HG03045 (cell line): ENCODE measurements around the gene CACTIN.
"Not testable (repeated sequence)": the region's sequence is repeated elsewhere in the genome, so short reads cannot be mapped to it uniquely, and the experiment has no call there.

Experiments
- ATAC-seq: cut with Tn5 transposase; IDR thresholded peaks from one replicate; pipeline ENCODE4 v1.9.1; 2021; ENCODE audit warnings: mild to moderate bottlenecking, moderate library complexity; ENCODE audit not compliant: unreplicated experiment

CACTIN gene

GRCh38 chr19:3572132-3572854 is 54.3 kb downstream of the CACTIN start:
- ATAC-seq = peak; percentile 87

GRCh38 chr19:3570606-3571011 is 56.0 kb downstream of the CACTIN start:
- no peak for ATAC-seq

- ATAC-seq = not testable (repeated sequence)
These were observed 56.5 kb downstream of the CACTIN start for GRCh38 chr19:3570042-3570441.

GRCh38 chr19:3565139-3565538 is 61.5 kb downstream of the CACTIN start:
- ATAC-seq = no peak

- no peak for ATAC-seq
These were observed 62.7 kb downstream of the CACTIN start for GRCh38 chr19:3563709-3564524.
